GM10266 (cell line): ENCODE data around the gene MAGEB6.
"Not testable (repeated sequence)": the region's sequence is repeated elsewhere in the genome, so short reads cannot be mapped to it uniquely, and the experiment has no call there.

Source experiments
- DNase-seq: peaks from one replicate; pipeline ENCODE4 v3.0.0; 2012; ENCODE audit errors: extremely low spot score
- TF ChIP-seq, protein P1 (sequence below): IDR thresholded peaks from 2 replicates; pipeline ENCODE4 v1.5.1; 2012; ENCODE audit warnings: mild to moderate bottlenecking, low read depth; ENCODE audit not compliant: control insufficient read depth, insufficient read depth; ENCODE audit errors: missing control alignments

Gene MAGEB6

DNA sequence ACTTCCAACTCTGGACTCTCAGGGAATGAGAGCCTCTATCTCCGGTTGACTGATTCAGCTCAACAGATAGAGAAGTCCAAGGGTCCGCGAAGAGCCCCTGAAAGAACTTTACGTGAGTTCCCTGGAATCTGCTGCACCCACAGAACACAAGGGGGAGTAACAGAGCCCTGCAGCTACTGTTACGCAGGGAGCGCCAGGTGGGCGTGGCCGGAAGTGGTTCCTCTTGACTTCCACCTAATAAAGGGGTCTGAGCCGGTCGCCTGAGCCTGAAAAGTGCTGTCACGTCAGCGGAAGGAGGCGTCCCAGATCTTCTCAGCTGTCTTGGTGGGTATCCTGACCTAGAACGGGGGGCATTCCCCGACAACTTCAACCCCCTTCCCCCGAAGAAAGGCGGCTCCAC lies at the start of gene MAGEB6:
TSS of gene MAGEB6 (plus strand) at position 237 of the 400 bp plus-strand sequence. CDS start 1,407 bp downstream, outside the sequence.
- TF ChIP-seq, protein P1, sequence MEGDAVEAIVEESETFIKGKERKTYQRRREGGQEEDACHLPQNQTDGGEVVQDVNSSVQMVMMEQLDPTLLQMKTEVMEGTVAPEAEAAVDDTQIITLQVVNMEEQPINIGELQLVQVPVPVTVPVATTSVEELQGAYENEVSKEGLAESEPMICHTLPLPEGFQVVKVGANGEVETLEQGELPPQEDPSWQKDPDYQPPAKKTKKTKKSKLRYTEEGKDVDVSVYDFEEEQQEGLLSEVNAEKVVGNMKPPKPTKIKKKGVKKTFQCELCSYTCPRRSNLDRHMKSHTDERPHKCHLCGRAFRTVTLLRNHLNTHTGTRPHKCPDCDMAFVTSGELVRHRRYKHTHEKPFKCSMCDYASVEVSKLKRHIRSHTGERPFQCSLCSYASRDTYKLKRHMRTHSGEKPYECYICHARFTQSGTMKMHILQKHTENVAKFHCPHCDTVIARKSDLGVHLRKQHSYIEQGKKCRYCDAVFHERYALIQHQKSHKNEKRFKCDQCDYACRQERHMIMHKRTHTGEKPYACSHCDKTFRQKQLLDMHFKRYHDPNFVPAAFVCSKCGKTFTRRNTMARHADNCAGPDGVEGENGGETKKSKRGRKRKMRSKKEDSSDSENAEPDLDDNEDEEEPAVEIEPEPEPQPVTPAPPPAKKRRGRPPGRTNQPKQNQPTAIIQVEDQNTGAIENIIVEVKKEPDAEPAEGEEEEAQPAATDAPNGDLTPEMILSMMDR, result no peak
- no peak for DNase-seq

DNA sequence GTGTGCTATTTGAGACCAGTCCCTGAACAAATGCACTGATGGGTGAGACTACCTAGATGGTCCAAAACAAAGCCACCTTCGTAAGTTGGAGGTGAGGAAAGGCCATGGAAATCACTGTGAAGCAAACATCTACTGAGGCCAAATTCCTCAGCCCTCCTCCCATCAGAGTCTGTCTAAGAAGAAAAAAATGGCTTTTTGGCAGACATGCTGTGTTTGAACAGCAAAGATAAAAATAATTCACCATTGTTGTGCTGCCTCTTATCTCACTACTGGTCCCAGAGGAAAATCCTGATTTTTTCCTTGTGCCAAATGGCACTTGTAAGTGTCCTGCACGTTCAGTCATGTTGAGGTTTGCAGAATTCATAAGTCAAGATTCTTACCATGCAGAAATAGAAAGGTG lies 46.2 kb upstream of the MAGEB6 start:
- TF ChIP-seq, protein P1, result no peak
- no peak for DNase-seq

- no peak for DNase-seq
- TF ChIP-seq, protein P1, result no peak
Observed at GRCh38 chrX:26160301-26160700, 31.9 kb upstream of the MAGEB6 start, which contains the start of gene MAGEB6B. Gene MAGEB6B, plus strand, starts transcription at chrX:26160601. Its CDS starts 0 bp downstream, at chrX:26160601.

GRCh38 chrX:26203561-26203960 lies 11.3 kb downstream of the MAGEB6 start:
- TF ChIP-seq, protein P1, result no peak
- DNase-seq, result no peak

- DNase-seq, result not testable (repeated sequence)
Observed at GRCh38 chrX:26204717-26205116, 12.5 kb downstream of the MAGEB6 start.

DNA sequence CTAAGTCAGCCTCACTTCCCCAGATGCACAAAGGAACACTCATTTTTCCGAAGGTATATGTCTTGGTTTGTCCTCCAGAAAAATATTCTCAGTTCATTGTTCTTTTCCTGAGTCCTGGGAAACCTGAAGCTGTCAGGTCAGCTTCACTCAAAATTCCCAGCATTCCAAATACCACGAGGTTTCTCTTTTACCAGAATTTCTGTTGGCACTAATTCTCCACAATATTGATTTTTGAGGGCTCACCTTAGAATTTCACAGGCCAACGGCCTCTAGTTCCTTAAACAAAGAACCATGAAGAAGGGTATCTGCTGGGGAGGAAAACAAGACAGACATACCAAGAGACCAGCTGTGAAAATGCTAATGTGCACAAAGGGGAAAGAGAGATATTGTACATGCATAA lies 15.8 kb downstream of the MAGEB6 start:
- TF ChIP-seq, protein P1, result no peak
- DNase-seq, result no peak

GRCh38 chrX:26215869-26216268 lies 23.6 kb downstream of the MAGEB6 start, which contains the start of gene MAGEB5:
Gene MAGEB5, plus strand, starts transcription at chrX:26216169. Its CDS starts 1,133 bp downstream, at chrX:26217302.
- TF ChIP-seq, protein P1, result no peak
- no peak for DNase-seq

DNA sequence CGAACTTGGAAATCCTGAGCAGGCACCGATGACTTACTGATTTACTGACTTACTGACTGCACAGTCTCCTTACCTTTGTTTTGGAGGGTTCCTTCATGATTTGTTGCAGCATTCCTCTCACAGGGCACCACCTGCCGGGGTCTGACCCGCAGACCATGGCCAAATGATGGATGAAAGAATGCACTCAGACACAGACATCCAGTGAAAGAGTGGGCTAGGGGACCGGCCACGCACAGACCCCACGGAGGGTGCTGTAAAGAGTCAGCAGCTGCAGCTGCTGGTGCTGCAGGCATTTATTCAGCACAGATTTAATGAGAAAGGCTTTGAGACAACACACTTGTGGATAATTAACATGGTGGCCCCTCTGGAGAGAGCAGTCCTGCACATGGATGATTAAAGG lies 27.1 kb downstream of the MAGEB6 start:
- no peak for DNase-seq
- TF ChIP-seq, protein P1, result no peak
